Measurements from ENCODE around the gene SLC24A4.

DNA sequence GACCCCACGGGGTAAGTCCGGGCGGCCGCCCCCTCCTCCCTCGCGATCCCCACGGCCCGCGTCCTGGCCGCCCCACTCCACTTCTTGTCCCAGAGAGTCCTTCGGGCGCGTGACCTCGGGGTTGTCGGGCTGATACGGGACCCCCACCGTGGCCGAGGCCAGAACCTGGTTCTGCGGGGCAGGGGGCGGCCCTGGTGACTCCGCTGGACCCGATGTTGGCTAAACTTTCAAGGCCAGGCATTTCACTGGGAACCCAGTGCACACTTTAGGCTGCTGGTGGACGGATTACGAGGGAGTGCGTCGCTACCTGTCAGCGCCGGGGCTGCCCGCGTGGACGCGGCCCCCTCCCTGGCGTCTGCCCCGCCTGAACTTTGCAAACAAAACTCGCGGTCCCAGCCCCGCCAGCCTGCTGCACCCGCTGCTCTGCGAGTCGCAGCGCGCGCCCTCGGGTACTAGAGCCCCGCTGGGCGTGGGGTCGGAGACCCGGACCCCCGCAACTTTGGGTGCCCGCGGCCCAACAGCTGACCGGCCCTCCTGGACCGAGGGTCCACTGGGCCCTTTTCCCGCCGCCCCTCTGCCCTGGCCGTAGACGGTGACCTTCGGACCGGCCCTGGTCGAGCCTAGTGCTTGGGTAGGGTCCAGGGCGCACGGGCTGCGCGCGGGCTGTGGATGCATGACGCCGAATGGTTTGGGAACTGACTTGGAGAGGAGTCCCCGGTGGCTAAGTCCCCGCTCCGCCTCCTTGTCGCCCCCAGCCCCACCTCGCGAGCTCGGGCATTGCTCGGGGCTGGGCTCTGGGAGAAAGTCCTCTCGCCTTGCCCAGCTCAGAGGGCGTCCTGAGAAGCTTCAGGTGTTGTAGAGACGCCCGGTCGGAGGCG, 191.2 kb downstream of the SLC24A4 start:
- TF ChIP-seq POLR2A (IDR thresholded peaks at IDR 0.05; ENCODE audit: low read depth, low read length) (no peak), USF2 (IDR thresholded peaks at IDR 0.05; ENCODE audit: low read depth, low read length) (no peak), CTCF (conservative IDR thresholded peaks at IDR 0.05; ENCODE audit: low read depth, low read length) (no peak), MXI1 (IDR thresholded peaks at IDR 0.05; ENCODE audit: borderline replicate concordance, low read depth, low read length) (peak; percentile 48; the same call in 1 of the 2 replicates), MAFK (IDR thresholded peaks at IDR 0.05; ENCODE audit: low read depth, low read length) (no peak), CEBPB (IDR thresholded peaks at IDR 0.05; ENCODE audit: low read depth, low read length) (no peak), FOS (IDR thresholded peaks at IDR 0.05; ENCODE audit: low read depth, low read length) (no peak), BHLHE40 (IDR thresholded peaks at IDR 0.05; ENCODE audit: low read depth, low read length) (no peak)

Data from IMR-90 (cell line).